Choroid plexus epithelial cell (primary cell): ENCODE results near the gene TMEM43.

Experiments used
- DNase-seq: peaks from one replicate; pipeline ENCODE4 v3.0.0-alpha.2; 2010; ENCODE audit warnings: low read depth
- H3K4me3 ChIP-seq: 2 replicates; pipeline ENCODE4 v1.5.1; 2011; ENCODE audit warnings: low read depth, mild to moderate bottlenecking, control low read depth, low read length, moderate library complexity
- TF ChIP-seq, protein P1 (sequence below): conservative IDR thresholded peaks from 2 replicates; pipeline ENCODE4 v1.5.1; 2011; ENCODE audit warnings: low read depth, mild to moderate bottlenecking, control low read depth, inconsistent platforms, low read length, moderate library complexity

TMEM43 gene

DNA sequence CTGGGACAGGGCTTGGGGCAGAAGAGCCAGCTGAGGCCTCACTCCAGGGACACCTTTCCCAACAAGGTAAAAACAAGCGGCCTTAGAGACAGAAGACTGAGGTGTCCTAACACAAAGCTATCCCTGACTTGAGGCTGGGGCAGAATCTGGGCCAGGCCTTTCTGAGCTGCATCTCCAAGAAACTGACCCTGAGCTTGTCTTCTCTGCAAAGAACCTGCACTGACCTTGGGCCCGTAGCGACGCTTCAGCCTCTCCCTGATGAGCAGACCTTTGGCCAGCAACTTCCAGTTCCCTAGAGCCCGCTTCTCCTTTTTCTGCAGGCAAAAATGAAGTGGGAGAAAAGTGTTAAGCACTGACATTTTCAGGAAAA lies 22.2 kb downstream of the TMEM43 start:
- TF ChIP-seq, protein P1, sequence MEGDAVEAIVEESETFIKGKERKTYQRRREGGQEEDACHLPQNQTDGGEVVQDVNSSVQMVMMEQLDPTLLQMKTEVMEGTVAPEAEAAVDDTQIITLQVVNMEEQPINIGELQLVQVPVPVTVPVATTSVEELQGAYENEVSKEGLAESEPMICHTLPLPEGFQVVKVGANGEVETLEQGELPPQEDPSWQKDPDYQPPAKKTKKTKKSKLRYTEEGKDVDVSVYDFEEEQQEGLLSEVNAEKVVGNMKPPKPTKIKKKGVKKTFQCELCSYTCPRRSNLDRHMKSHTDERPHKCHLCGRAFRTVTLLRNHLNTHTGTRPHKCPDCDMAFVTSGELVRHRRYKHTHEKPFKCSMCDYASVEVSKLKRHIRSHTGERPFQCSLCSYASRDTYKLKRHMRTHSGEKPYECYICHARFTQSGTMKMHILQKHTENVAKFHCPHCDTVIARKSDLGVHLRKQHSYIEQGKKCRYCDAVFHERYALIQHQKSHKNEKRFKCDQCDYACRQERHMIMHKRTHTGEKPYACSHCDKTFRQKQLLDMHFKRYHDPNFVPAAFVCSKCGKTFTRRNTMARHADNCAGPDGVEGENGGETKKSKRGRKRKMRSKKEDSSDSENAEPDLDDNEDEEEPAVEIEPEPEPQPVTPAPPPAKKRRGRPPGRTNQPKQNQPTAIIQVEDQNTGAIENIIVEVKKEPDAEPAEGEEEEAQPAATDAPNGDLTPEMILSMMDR: no peak
- DNase-seq: no peak
- no peak overlapping the region for H3K4me3 ChIP-seq

DNA sequence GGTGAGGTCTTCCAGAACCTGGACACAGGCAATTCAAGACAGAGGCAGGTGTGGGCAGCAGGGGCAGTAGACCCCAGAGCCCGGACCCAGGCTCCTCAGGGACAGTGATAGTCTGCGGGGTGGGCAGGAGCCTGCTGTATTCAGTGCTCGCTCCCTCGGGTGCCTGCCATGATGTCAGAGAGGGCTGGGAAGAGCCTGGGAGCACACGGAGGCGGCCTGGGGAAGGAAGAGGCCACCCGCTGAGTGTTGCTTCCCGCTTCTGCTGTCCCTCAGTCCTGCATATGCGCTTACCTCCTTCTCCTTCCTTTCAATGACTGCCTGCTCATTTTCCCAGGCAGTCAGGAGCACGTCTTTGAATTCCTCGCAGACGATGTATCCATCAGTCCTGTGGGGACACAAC lies 22.8 kb downstream of the TMEM43 start:
- no peak for DNase-seq
- TF ChIP-seq, protein P1: no peak
- no peak overlapping the region for H3K4me3 ChIP-seq

DNA sequence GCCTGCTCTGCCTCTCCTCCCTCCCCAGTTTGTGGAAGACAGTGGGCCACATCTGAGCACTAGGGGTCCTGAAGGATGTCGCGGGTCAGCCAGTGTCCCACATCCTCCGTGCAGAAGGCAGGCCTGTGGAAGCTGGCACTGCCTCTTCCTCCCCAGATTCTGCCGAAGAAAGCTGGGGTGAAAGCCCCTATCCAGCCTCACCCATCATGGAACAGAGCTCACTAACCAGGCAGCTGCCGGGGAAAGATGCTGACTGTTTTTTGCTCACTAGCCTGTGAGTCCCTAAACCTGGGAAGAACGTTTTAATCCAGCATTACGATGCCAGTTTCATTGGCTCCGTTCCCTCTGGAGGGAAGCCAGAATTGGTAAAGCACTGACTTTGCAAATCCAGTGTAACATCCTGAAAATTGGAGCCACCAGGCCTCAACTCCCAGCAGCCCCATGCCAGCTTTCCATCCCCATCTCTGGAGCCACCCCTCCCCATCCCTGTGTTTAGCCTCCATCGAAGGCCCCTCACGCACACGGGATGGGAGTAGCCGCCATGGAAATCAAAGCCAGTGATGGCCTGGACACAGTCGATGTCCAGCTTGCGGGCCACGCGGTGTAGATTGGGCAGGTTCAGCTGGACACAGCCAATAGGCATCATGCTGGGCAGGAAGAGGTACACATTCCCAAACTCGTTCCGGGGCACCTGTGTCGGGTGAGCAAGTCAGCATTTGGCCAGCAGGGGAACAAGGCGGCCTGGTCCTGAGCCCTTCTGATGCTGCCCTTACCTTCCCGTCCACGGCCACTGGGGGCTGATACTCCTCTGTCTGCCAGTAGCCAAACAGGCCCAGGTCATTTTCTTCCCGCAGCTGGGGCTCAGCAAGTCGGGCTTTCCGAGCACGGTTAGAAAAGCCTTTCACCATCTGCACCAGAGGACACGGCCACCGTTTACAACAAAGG lies 23.5 kb downstream of the TMEM43 start:
- DNase-seq: no peak
- TF ChIP-seq, protein P1: peak; percentile 20
- H3K4me3 ChIP-seq: no peak overlapping the region

DNA sequence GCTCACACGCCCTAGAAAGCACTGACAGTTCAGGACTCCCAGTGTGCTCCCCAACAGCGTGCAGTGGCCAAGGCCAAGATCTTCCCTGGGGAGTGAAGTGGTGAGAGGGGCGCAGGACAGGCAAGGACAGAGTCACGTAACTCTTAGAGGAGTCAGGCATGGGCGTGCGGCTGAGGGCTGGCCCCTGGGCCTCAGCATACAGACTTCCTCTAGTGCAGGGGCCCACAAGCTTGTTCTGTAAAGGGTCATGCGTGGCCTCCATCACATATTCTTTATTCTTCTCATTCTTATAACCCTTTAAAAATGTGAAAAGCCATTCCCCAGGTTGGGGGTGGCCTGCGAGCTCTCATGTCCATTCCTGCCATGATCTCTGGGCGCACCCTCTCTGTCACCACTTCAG lies 25.2 kb downstream of the TMEM43 start:
- DNase-seq: no peak
- H3K4me3 ChIP-seq: no peak overlapping the region
- TF ChIP-seq, protein P1: no peak

DNA sequence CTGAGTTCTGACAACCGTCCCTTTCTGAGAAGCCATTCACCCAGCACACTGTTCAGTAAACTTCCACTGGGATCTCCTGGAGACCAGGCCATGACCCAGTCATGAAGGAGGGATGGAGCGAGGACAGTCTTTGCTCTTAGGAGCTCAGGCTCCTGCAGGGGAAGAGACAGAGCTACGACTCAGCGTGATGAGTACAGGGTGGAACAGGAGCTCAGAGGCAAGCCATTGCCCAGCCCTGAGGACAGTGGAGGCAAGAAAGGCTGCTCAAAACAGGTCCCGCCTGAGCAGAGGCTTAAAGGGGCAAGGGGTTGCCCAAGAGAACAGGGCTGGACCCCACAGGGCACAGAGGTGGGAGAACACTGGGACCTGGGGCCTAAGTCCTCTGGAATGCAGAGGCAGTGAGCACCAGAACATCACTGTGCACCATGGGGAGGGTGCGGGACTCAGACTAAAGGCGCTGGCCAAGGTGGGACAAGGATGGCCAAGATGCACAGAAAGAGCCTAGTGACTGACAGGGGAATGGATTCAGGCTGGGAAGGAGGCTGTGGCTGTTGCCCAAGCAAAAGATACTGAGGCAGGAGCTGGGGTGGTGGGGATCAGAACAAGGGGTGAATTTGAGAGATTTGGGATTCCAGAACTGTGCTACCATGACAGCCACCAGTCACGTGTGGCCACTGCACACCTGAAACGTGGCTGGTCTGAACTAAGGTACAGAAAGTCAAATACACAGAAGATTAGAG lies 25.8 kb downstream of the TMEM43 start:
- H3K4me3 ChIP-seq: no peak overlapping the region
- TF ChIP-seq, protein P1: no peak
- no peak for DNase-seq

DNA sequence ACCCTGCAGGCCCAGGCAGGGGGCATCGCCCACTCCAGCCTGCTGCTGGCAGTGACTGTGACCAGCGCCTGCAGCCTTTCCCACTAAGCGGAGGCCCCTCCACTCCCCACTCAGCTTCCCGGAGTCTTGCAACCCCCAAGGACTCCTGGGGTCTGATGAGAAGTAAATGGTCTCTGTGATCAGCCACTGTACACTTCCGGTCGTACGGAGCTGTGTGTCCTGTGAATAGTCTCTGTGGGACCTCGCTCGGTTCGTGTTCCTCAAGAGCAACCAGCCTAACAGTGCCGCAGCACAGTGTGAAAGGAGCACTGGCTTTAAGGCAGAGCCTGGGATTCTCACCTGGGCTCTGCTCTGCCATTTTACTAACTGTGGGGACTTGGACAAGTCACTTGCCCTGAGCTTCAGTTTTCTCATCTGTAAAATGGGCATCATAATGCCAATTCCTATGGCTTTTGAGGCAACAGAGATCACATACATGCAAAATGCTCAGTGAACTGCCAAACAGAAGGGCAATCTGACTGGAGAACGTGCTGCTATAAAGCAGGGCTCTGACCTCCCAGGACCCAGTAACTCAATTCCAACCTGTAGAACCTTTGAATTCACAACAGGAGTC lies 26.7 kb downstream of the TMEM43 start:
- TF ChIP-seq, protein P1: no peak
- no peak for DNase-seq
- H3K4me3 ChIP-seq: no peak overlapping the region
